K562 (cell line): ENCODE results near the gene LZTFL1. TPM values are rescaled to one million over a fixed set of nuclear protein-coding genes. Genes with fewer than 3 reads are reported as not detected.
A peak's percentile ranks its signal among the peaks of the same experiment; 100 is the strongest.

Experiments used
- ARNT ChIP-seq, 2 experiments: fragments of 450-650 bp; IDR thresholded peaks; 2 replicates each; pipeline ENCODE4 v1.6.1; 2016; ENCODE audit warnings: mild to moderate bottlenecking in 1 of 2
- CSDE1 ChIP-seq, 2 experiments: fragments of 450-650 bp; IDR thresholded peaks; 2 replicates each; pipeline ENCODE4 v1.6.1; 2016; ENCODE audit warnings: mild to moderate bottlenecking in 1 of 2
- DMBX1 ChIP-seq: fragments of 250-450 bp; sonication (Bioruptor Pico); IDR thresholded peaks from 2 replicates; pipeline ENCODE4 v1.8.0; 2022; ENCODE audit warnings: inconsistent platforms, mild to moderate bottlenecking, moderate library complexity, borderline replicate concordance
- ERF ChIP-seq: fragments of 450-650 bp; formaldehyde crosslinking; IDR thresholded peaks from 2 replicates; pipeline ENCODE4 v1.4.0; 2020; ENCODE audit warnings: mild to moderate bottlenecking, mixed read lengths
- GTF3C2 ChIP-seq: IDR thresholded peaks from 3 replicates; pipeline ENCODE4 v1.6.1; 2011; ENCODE audit warnings: borderline replicate concordance, mild to moderate bottlenecking, moderate library complexity; ENCODE audit not compliant: insufficient read length; ENCODE audit errors: extremely low read depth
- HDAC3 ChIP-seq: fragments of 450-650 bp; IDR thresholded peaks from 2 replicates; pipeline ENCODE4 v1.6.1; 2018; ENCODE audit warnings: borderline replicate concordance, mild to moderate bottlenecking, moderate library complexity; ENCODE audit not compliant: partially characterized antibody
- JUNB ChIP-seq: fragments of 450-650 bp; formaldehyde crosslinking; conservative IDR thresholded peaks from 2 replicates; pipeline ENCODE4 v1.4.0; 2020; ENCODE audit warnings: mild to moderate bottlenecking
- KDM1A ChIP-seq, 2 experiments: fragments of 450-650 bp; IDR thresholded peaks; 2 replicates each; pipeline ENCODE4 v1.6.1; 2016; ENCODE audit warnings: mild to moderate bottlenecking in 2 of 2
- LCOR ChIP-seq: sonication (generic); formaldehyde crosslinking; IDR thresholded peaks from 2 replicates; pipeline ENCODE4 v1.8.0; 2022; ENCODE audit warnings: mild to moderate bottlenecking, missing genetic modification reagents
- NCOR1 ChIP-seq: fragments of 450-650 bp; IDR thresholded peaks from 2 replicates; pipeline ENCODE4 v1.6.1; 2016; ENCODE audit warnings: mild to moderate bottlenecking, moderate library complexity
- SP1 ChIP-seq: sonication (generic); formaldehyde crosslinking; IDR thresholded peaks from 2 replicates; pipeline ENCODE4 v1.8.1; 2022; ENCODE audit warnings: mild to moderate bottlenecking, missing genetic modification reagents
- TAF1 ChIP-seq: IDR thresholded peaks from 2 replicates; pipeline ENCODE4 v1.6.1; 2011; ENCODE audit warnings: mild to moderate bottlenecking, low read length, moderate library complexity; ENCODE audit not compliant: insufficient read depth, control insufficient read depth, severe bottlenecking; ENCODE audit errors: extremely low read depth
- TCF15 ChIP-seq: fragments of 250-450 bp; sonication (Bioruptor Pico); IDR thresholded peaks from 2 replicates; pipeline ENCODE4 v1.8.0; 2022; ENCODE audit warnings: moderate library complexity, mild to moderate bottlenecking, inconsistent platforms
- TEAD1 ChIP-seq, 2 experiments: fragments of 450-650 bp in 1 of 2; sonication (generic) in 1 of 2; formaldehyde crosslinking; IDR thresholded peaks; 2 replicates each; pipeline versions ENCODE4 v1.4.0 to v1.8.0; 2020 to 2022; ENCODE audit warnings: mild to moderate bottlenecking in 2 of 2, missing genetic modification reagents in 1 of 2
- ZNF197 ChIP-seq: fragments of 200-800 bp; sonication (Bioruptor generic); IDR thresholded peaks from 2 replicates; pipeline ENCODE4 v1.6.1; 2016; ENCODE audit warnings: low read depth, missing genetic modification characterization, missing compliant biosample characterization
- ZNF354B ChIP-seq: fragments of 250-450 bp; sonication (Bioruptor Pico); IDR thresholded peaks from 2 replicates; pipeline ENCODE4 v1.4.0; 2020
- polyA plus RNA-seq, 8 experiments: library from polyadenylated mRNA; depleted of rRNA in 4 of 8; stranded (reverse) in 5 of 8; unstranded in 3 of 8; fragments of >200 nt; fragmentation: Nextera tagmentation in 2 of 8; fragmentation: Illumina TruSeq in 1 of 8; extraction: Ambion mirVana in 2 of 8; extraction: Trizol in 1 of 8; gene quantifications; 2 replicates each; pipeline versions ENCODE4 v1.2.1 to v1.2.3, GENCODE V29; 2011 to 2014; ENCODE audit warnings: inconsistent platforms in 1 of 8, missing spikeins in 1 of 8
- total RNA-seq, 7 experiments: library from RNA; depleted of rRNA in 6 of 7; stranded (reverse); fragments of >200 nt in 6 of 7; fragmentation: Illumina TruSeq in 2 of 7; extraction: Trizol in 2 of 7; gene quantifications; 2 replicates each; pipeline versions ENCODE4 v1.2.1 to v1.2.3, GENCODE V29; 2011 to 2021; ENCODE audit warnings: low replicate concordance in 1 of 7
- TF ChIP-seq, protein P1 (sequence below), 2 experiments: fragments of 450-650 bp in 1 of 2; sonication (generic) in 1 of 2; formaldehyde crosslinking in 1 of 2; IDR thresholded peaks in 1 of 2; conservative IDR thresholded peaks in 1 of 2; 2 replicates each; pipeline versions ENCODE4 v1.6.1 to v1.8.1; 2016 to 2023; ENCODE audit warnings: mild to moderate bottlenecking in 2 of 2, moderate library complexity in 2 of 2, inconsistent platforms in 1 of 2, missing genetic modification reagents in 1 of 2
- TF ChIP-seq, protein P2 (sequence below): fragments of 450-650 bp; IDR thresholded peaks from 2 replicates; pipeline ENCODE4 v1.6.1; 2016; ENCODE audit warnings: mild to moderate bottlenecking
- TF ChIP-seq, protein P3 (sequence below): fragments of 450-650 bp; IDR thresholded peaks from 2 replicates; pipeline ENCODE4 v1.6.1; 2016

The LZTFL1 gene
- total and polyA plus RNA-seq, 9 of the 15 experiments (the other 6 are each of a cell fraction or from before 2014, with no cell fraction given): 10.7 to 33.7 (median 15.3) TPM

DNA sequence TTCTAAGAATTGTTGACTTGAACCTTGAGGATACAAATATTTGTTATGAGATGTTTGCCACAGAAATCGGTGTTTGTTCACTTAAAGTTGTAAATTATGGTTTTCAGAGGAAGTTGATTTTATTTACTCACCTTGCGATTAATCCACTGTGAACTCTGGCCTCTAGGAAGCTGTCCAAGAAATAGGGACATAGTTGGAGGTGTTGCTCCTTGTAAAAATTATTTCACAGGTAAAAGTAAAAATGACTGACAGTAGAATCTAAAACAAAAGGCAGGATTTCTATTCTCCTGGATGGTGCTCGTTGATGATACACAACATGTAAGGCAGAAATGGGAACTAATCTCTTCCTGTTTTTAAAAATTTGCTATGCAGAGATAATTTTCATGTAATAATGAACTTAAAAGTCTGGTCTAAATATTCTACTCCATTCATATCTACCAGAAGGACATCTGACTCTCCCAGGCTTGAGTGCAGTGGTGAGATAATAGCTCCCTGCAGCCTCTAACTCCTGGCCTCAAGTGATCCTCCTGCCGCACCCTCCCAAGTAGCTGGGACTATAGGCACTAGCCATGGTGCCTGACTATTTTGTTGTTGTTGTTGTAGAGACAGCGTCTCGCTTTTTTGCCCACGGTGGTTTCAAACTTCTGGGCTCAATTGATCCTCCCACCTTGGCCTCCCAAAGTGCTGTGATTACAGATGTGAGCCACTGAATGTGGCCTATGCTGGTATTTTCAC is 17.1 kb upstream of the LZTFL1 start (continued):
- TF ChIP-seq GTF3C2: no peak
- TF ChIP-seq CSDE1 (IDR thresholded peaks at IDR 0.05): no peak
- no peak for TF ChIP-seq TAF1
- no peak for TF ChIP-seq ZNF354B
- peak in 1 of 2 experiments; percentile 44; a peak in 1 of 4 replicates for TF ChIP-seq TEAD1 (CRISPR knock-in tag; IDR thresholded peaks at IDR 0.05)
- TF ChIP-seq, protein P1, sequence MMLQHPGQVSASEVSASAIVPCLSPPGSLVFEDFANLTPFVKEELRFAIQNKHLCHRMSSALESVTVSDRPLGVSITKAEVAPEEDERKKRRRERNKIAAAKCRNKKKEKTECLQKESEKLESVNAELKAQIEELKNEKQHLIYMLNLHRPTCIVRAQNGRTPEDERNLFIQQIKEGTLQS (IDR thresholded peaks at IDR 0.05): no peak
- TF ChIP-seq, protein P1 (CRISPR knock-in tag; conservative IDR thresholded peaks at IDR 0.05): no peak
- peak; percentile 55 for TF ChIP-seq SP1
- 0 out of 4 replicates have a peak, but pooled peaks of 1 of the 2 experiments have one; percentile 60 for TF ChIP-seq ARNT (IDR thresholded peaks at IDR 0.05)
- TF ChIP-seq HDAC3: peak; percentile 17
- TF ChIP-seq, protein P2, sequence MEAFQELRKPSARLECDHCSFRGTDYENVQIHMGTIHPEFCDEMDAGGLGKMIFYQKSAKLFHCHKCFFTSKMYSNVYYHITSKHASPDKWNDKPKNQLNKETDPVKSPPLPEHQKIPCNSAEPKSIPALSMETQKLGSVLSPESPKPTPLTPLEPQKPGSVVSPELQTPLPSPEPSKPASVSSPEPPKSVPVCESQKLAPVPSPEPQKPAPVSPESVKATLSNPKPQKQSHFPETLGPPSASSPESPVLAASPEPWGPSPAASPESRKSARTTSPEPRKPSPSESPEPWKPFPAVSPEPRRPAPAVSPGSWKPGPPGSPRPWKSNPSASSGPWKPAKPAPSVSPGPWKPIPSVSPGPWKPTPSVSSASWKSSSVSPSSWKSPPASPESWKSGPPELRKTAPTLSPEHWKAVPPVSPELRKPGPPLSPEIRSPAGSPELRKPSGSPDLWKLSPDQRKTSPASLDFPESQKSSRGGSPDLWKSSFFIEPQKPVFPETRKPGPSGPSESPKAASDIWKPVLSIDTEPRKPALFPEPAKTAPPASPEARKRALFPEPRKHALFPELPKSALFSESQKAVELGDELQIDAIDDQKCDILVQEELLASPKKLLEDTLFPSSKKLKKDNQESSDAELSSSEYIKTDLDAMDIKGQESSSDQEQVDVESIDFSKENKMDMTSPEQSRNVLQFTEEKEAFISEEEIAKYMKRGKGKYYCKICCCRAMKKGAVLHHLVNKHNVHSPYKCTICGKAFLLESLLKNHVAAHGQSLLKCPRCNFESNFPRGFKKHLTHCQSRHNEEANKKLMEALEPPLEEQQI: peak; percentile 94
- 0 out of 2 replicates have a peak, but pooled peaks have one; percentile 61 for TF ChIP-seq ERF
- 0 out of 2 replicates have a peak, but pooled peaks have one; percentile 17 for TF ChIP-seq DMBX1 (CRISPR knock-in tag)
- TF ChIP-seq TCF15 (CRISPR knock-in tag): 0 out of 2 replicates have a peak, but pooled peaks have one; percentile 73
- peak; percentile 65; the same call in 1 of the 2 replicates for TF ChIP-seq LCOR (CRISPR knock-in tag)
- TF ChIP-seq ZNF197 (CRISPR knock-in tag): no peak
- peak; percentile 89 for TF ChIP-seq NCOR1
- peak; percentile 54 to 70 for TF ChIP-seq KDM1A (IDR thresholded peaks at IDR 0.05)
- no peak for TF ChIP-seq JUNB (CRISPR knock-in tag)
- TF ChIP-seq, protein P3, sequence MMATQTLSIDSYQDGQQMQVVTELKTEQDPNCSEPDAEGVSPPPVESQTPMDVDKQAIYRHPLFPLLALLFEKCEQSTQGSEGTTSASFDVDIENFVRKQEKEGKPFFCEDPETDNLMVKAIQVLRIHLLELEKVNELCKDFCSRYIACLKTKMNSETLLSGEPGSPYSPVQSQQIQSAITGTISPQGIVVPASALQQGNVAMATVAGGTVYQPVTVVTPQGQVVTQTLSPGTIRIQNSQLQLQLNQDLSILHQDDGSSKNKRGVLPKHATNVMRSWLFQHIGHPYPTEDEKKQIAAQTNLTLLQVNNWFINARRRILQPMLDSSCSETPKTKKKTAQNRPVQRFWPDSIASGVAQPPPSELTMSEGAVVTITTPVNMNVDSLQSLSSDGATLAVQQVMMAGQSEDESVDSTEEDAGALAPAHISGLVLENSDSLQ: peak; percentile 55; the same call in 1 of the 2 replicates
